Chondrocyte (in vitro differentiated cells): Measurements from ENCODE around the gene ARL11. TPM values are rescaled to one million over a fixed set of nuclear protein-coding genes. Genes with fewer than 3 reads are reported as not detected.

Source experiments
- DNase-seq: peaks from one replicate; pipeline ENCODE4 v3.0.0; 2021; ENCODE audit warnings: mixed read lengths, low spot score
- H3K27ac Mint-ChIP-seq: one replicate; pipeline ENCODE4 v1.8.0; 2021; ENCODE audit warnings: mild to moderate bottlenecking, moderate library complexity, mixed read lengths; ENCODE audit not compliant: unreplicated experiment
- H3K27me3 Mint-ChIP-seq: 2 replicates; pipeline ENCODE4 v1.8.0; 2021; ENCODE audit warnings: low read depth, mixed read lengths
- H3K36me3 Mint-ChIP-seq: 2 replicates; pipeline ENCODE4 v1.8.0; 2021; ENCODE audit warnings: low read depth, mixed read lengths
- H3K4me1 Mint-ChIP-seq: 2 replicates; pipeline ENCODE4 v1.8.0; 2021; ENCODE audit warnings: low read depth, mild to moderate bottlenecking, mixed read lengths
- H3K4me3 Mint-ChIP-seq: one replicate; pipeline ENCODE4 v1.8.0; 2021; ENCODE audit warnings: mild to moderate bottlenecking, moderate library complexity, mixed read lengths; ENCODE audit not compliant: unreplicated experiment
- H3K9me3 Mint-ChIP-seq: 2 replicates; pipeline ENCODE4 v1.8.0; 2021; ENCODE audit warnings: low read depth, mixed read lengths
- total RNA-seq: library from RNA; stranded (reverse); gene quantifications from 3 replicates; pipeline ENCODE4 v1.2.1, GENCODE V29; 2021
- TF ChIP-seq, protein P1 (sequence below): fragments of 200-600 bp; sonication (generic); IDR thresholded peaks from 2 replicates; pipeline ENCODE4 v1.5.0; 2021; ENCODE audit warnings: antibody characterized with exemption, mild to moderate bottlenecking, moderate library complexity

Gene ARL11
- total RNA-seq, 1 donor from 2014 or later = not detected

DNA sequence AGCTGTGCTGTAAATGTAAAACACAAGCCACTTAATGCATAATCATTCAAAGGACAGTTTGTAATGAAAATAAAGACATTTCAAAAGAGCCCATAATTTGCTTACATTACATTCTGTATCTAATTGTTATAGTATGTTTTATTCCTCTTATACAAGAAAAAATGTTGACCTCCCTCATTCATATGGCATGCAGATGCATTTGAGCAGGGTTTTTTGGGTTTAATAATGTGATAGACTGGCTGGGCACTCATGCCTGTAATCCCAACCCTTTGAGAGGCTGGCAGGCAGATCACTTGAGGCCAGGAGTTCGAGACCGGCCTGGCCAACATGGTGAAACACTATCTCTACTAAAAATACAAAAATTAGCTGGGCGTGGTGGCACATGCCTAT is 11.6 kb upstream of the ARL11 start:
- no peak for DNase-seq
- Mint-ChIP-seq H3K27me3 (no peaks in the 10 kb centered on the region), H3K4me1 (peaks cover 16% of the 10 kb centered on the region), H3K27ac (peak overlapping the region; percentile 96), H3K36me3 (no peaks in the 10 kb centered on the region), H3K9me3 (peaks cover 3% of the 10 kb centered on the region), H3K4me3 (peak overlapping the region; percentile 38)
- TF ChIP-seq, protein P1, sequence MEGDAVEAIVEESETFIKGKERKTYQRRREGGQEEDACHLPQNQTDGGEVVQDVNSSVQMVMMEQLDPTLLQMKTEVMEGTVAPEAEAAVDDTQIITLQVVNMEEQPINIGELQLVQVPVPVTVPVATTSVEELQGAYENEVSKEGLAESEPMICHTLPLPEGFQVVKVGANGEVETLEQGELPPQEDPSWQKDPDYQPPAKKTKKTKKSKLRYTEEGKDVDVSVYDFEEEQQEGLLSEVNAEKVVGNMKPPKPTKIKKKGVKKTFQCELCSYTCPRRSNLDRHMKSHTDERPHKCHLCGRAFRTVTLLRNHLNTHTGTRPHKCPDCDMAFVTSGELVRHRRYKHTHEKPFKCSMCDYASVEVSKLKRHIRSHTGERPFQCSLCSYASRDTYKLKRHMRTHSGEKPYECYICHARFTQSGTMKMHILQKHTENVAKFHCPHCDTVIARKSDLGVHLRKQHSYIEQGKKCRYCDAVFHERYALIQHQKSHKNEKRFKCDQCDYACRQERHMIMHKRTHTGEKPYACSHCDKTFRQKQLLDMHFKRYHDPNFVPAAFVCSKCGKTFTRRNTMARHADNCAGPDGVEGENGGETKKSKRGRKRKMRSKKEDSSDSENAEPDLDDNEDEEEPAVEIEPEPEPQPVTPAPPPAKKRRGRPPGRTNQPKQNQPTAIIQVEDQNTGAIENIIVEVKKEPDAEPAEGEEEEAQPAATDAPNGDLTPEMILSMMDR = no peak

DNA sequence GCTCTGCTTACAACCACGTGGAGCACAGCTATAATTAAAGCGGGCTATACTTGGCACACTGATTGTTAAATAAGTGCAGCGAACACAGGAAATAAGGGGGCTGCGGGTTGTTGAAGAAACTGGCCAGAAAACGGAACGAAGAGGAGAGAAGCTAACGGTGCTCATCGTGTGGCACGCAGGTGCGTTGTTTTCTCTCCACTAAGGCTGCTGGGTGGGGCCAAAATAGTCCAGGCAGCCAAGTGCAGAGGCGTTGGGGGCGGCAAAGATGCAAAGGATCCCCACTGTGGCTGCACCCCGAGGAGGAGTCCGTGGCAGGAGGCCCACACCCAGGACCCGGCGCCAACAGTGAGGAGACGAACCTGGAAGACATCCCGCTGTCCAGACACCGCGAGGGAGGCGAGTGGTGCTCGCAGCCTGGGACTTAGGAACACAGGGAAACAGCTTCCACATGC is 8.1 kb upstream of the ARL11 start:
- no peak for DNase-seq
- H3K9me3 Mint-ChIP-seq = no peaks in the 10 kb centered on the region
- peaks cover 16% of the 10 kb centered on the region for H3K4me1 Mint-ChIP-seq
- TF ChIP-seq, protein P1 = no peak
- H3K36me3 Mint-ChIP-seq = no peaks in the 10 kb centered on the region
- H3K4me3 Mint-ChIP-seq = no peak overlapping the region
- H3K27ac Mint-ChIP-seq = no peak overlapping the region
- no peaks in the 10 kb centered on the region for H3K27me3 Mint-ChIP-seq

GRCh38 chr13:49622174-49622946 is 5.9 kb upstream of the ARL11 start:
- TF ChIP-seq, protein P1 = no peak

DNA sequence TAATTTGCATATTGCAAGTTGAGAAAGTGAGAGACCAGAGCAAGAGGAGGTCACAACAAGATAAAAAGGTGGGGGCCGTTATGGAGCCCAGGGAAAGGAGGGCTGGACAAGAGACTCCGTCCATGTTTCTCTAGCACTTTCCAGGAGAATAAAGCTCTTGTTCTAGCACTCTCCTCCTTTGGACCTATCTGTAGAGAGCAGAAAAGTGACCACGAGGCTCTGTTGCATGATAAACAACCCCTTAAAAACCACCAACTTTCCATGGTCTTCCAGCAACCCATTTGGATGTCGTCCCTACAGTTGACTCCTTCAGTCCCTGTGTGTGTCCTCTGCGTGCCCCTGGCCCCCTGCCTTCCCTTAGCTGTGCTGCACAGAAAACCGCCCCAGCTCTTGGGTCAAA is 4.1 kb upstream of the ARL11 start:
- Mint-ChIP-seq H3K4me1 (no peaks in the 10 kb centered on the region), H3K36me3 (no peaks in the 10 kb centered on the region), H3K9me3 (no peaks in the 10 kb centered on the region), H3K27ac (no peak overlapping the region), H3K27me3 (no peaks in the 10 kb centered on the region), H3K4me3 (no peak overlapping the region)
- no peak for DNase-seq
- TF ChIP-seq, protein P1 = no peak

More at GRCh38 chr13:49622174-49622946, 5.9 kb upstream of the ARL11 start:
- no peaks in the 10 kb centered on the region for H3K27me3 Mint-ChIP-seq
- no peak overlapping the region for H3K4me3 Mint-ChIP-seq
- H3K36me3 Mint-ChIP-seq = no peaks in the 10 kb centered on the region
- no peak overlapping the region for H3K27ac Mint-ChIP-seq
- no peaks in the 10 kb centered on the region for H3K9me3 Mint-ChIP-seq
- H3K4me1 Mint-ChIP-seq = no peaks in the 10 kb centered on the region
- no peak for DNase-seq

DNA sequence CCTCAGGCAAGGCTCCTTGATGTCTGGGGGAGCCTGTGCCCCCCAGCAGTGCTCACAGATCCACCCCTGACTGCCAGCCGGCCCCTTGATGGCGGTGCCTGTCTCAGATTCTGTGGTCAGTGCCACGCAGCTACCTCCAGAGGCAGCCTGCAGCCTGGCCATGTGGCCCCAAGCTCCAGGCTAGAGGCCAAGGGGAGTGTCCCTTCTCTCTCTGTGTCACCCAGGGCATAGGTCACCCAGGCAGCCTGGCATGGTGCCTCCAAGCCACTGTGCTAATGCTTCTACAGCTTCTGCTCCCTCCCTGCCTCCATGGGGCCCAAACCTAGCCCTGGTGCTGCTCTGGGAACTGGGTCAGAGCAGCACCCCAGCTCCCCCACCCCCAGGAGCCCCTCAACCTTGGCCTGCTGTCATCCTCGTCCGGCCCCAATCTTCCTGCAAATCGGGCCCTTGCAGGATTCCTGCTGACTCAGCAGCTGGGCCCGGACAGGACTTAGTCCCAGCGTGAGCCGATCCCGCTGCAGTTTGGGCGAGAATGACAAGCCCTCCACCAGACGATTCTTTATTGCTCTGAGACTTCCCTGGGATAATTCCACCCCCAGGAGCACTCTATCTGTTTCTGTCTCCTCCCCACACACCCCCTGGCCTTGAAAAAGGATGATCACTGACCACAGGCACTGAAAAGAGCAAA is 2.8 kb upstream of the ARL11 start:
- H3K4me1 Mint-ChIP-seq = no peaks in the 10 kb centered on the region
- no peaks in the 10 kb centered on the region for H3K9me3 Mint-ChIP-seq
- H3K4me3 Mint-ChIP-seq = no peak overlapping the region
- H3K27me3 Mint-ChIP-seq = no peaks in the 10 kb centered on the region
- no peak overlapping the region for H3K27ac Mint-ChIP-seq
- no peaks in the 10 kb centered on the region for H3K36me3 Mint-ChIP-seq
- TF ChIP-seq, protein P1 = no peak
- no peak for DNase-seq
